HEK293 (cell line): ENCODE data around the gene TMEM270.
A peak's percentile ranks its signal among the peaks of the same experiment; 100 is the strongest.

Source experiments
- CTCF ChIA-PET: fragments of 350-600 bp; formaldehyde crosslinking; extraction: SDS; loops from one replicate; lab custom pipeline; 2021; ENCODE audit warnings: antibody characterized with exemption; lab: Yijun Ruan, JAX
- POLR2A ChIA-PET: fragments of 300-600 bp; formaldehyde crosslinking; extraction: SDS; loops from one replicate; lab custom pipeline; 2020; ENCODE audit warnings: antibody characterized with exemption, inconsistent platforms; lab: Yijun Ruan, JAX
- H3K27ac ChIP-seq: fragments of 200-500 bp; sonication (Bioruptor generic); 2 replicates; pipeline ENCODE4 v1.5.1; 2014; ENCODE audit warnings: low read depth, low read length, control low read depth, inconsistent platforms; ENCODE audit errors: extremely low read depth
- H3K36me3 ChIP-seq, 2 experiments: fragments of 200-500 bp in 1 of 2; sonication (Bioruptor generic) in 1 of 2; 1 replicate in 1 of 2; 2 replicates in 1 of 2; pipeline ENCODE4 v1.5.1; 2014 to 2017; ENCODE audit warnings: inconsistent platforms in 2 of 2, low read length in 2 of 2; ENCODE audit not compliant: control insufficient read depth in 2 of 2, insufficient read depth in 1 of 2
- H3K4me1 ChIP-seq: fragments of 200-500 bp; sonication (Bioruptor generic); 2 replicates; pipeline ENCODE4 v1.5.1; 2014; ENCODE audit warnings: mild to moderate bottlenecking, low read length, inconsistent platforms; ENCODE audit not compliant: control insufficient read depth, insufficient read depth
- H3K4me3 ChIP-seq: 2 replicates; pipeline ENCODE4 v1.5.1; 2011; ENCODE audit warnings: low read depth, mild to moderate bottlenecking, control low read depth, low read length, moderate library complexity
- H3K9me3 ChIP-seq: fragments of 200-500 bp; sonication (Bioruptor generic); 2 replicates; pipeline ENCODE4 v1.5.1; 2014; ENCODE audit warnings: low read depth, low read length, inconsistent platforms; ENCODE audit not compliant: control insufficient read depth, insufficient read depth
- GFI1B ChIP-seq: fragments of 450-650 bp; formaldehyde crosslinking; IDR thresholded peaks from 2 replicates; pipeline ENCODE4 v1.5.1; 2016; ENCODE audit warnings: missing biosample characterization, missing genetic modification characterization
- GLI2 ChIP-seq: fragments of 450-650 bp; formaldehyde crosslinking; IDR thresholded peaks from 2 replicates; pipeline ENCODE4; 2017; ENCODE audit warnings: missing biosample characterization, missing genetic modification characterization, low read depth, borderline replicate concordance
- GLIS1 ChIP-seq: fragments of 450-650 bp; formaldehyde crosslinking; IDR thresholded peaks from 2 replicates; pipeline ENCODE4 v1.5.1; 2016; ENCODE audit warnings: missing biosample characterization, missing genetic modification characterization
- HIC1 ChIP-seq: fragments of 450-650 bp; formaldehyde crosslinking; IDR thresholded peaks from 2 replicates; pipeline ENCODE4 v1.5.1; 2016; ENCODE audit warnings: missing biosample characterization, missing genetic modification characterization
- HOXA7 ChIP-seq: sonication (generic); formaldehyde crosslinking; IDR thresholded peaks from 2 replicates; pipeline ENCODE4 v1.8.1; 2022; ENCODE audit warnings: missing genetic modification reagents, borderline replicate concordance
- HOXC10 ChIP-seq: sonication (generic); formaldehyde crosslinking; IDR thresholded peaks from 2 replicates; pipeline ENCODE4 v1.8.1; 2023; ENCODE audit warnings: mild to moderate bottlenecking, missing genetic modification reagents
- KLF9 ChIP-seq: fragments of 450-650 bp; formaldehyde crosslinking; IDR thresholded peaks from 2 replicates; pipeline ENCODE4 v1.5.1; 2016; ENCODE audit warnings: missing biosample characterization, missing genetic modification characterization, low read depth
- MZF1 ChIP-seq: fragments of 450-650 bp; formaldehyde crosslinking; IDR thresholded peaks from 2 replicates; pipeline ENCODE4 v1.5.1; 2017; ENCODE audit warnings: missing biosample characterization, missing genetic modification characterization, borderline replicate concordance
- OVOL3 ChIP-seq: fragments of 450-650 bp; formaldehyde crosslinking; IDR thresholded peaks from 2 replicates; pipeline ENCODE4 v1.5.1; 2016; ENCODE audit warnings: missing biosample characterization, missing genetic modification characterization
- PRDM1 ChIP-seq: fragments of 450-650 bp; formaldehyde crosslinking; IDR thresholded peaks from 2 replicates; pipeline ENCODE4; 2016; ENCODE audit warnings: missing biosample characterization, missing genetic modification characterization
- PRDM4 ChIP-seq: fragments of 450-650 bp; formaldehyde crosslinking; IDR thresholded peaks from 2 replicates; pipeline ENCODE4 v1.5.1; 2017; ENCODE audit warnings: missing biosample characterization, missing genetic modification characterization
- SP3 ChIP-seq: fragments of 450-650 bp; formaldehyde crosslinking; IDR thresholded peaks from 2 replicates; pipeline ENCODE4 v1.5.1; 2016; ENCODE audit warnings: missing biosample characterization, missing genetic modification characterization
- WT1 ChIP-seq: fragments of 450-650 bp; formaldehyde crosslinking; IDR thresholded peaks from 2 replicates; pipeline ENCODE4 v1.5.1; 2016; ENCODE audit warnings: missing biosample characterization, missing genetic modification characterization
- ZBTB1 ChIP-seq: fragments of 450-650 bp; formaldehyde crosslinking; IDR thresholded peaks from 2 replicates; pipeline ENCODE4 v1.5.1; 2016; ENCODE audit warnings: missing biosample characterization, missing genetic modification characterization
- ZIC2 ChIP-seq: fragments of 450-650 bp; formaldehyde crosslinking; IDR thresholded peaks from 2 replicates; pipeline ENCODE4 v1.5.1; 2016; ENCODE audit warnings: missing biosample characterization, missing genetic modification characterization
- ZNF140 ChIP-seq: fragments of 450-650 bp; formaldehyde crosslinking; IDR thresholded peaks from 2 replicates; pipeline ENCODE4 v1.5.1; 2016; ENCODE audit warnings: missing biosample characterization, missing genetic modification characterization
- ZNF2 ChIP-seq: fragments of 450-650 bp; formaldehyde crosslinking; IDR thresholded peaks from 2 replicates; pipeline ENCODE4 v1.5.1; 2016; ENCODE audit warnings: missing biosample characterization, missing genetic modification characterization
- ZNF26 ChIP-seq: fragments of 450-650 bp; formaldehyde crosslinking; IDR thresholded peaks from 2 replicates; pipeline ENCODE4 v1.5.1; 2016; ENCODE audit warnings: missing biosample characterization, missing genetic modification characterization
- ZNF266 ChIP-seq: fragments of 450-650 bp; formaldehyde crosslinking; IDR thresholded peaks from 2 replicates; pipeline ENCODE4 v1.5.1; 2016; ENCODE audit warnings: missing biosample characterization, missing genetic modification characterization, low read depth
- ZNF488 ChIP-seq: fragments of 450-650 bp; formaldehyde crosslinking; IDR thresholded peaks from 2 replicates; pipeline ENCODE4 v1.5.1; 2016; ENCODE audit warnings: missing biosample characterization, missing genetic modification characterization
- ZNF514 ChIP-seq: fragments of 450-650 bp; formaldehyde crosslinking; IDR thresholded peaks from 2 replicates; pipeline ENCODE4 v1.5.1; 2016; ENCODE audit warnings: missing biosample characterization, missing genetic modification characterization
- ZNF560 ChIP-seq: fragments of 450-650 bp; formaldehyde crosslinking; IDR thresholded peaks from 2 replicates; pipeline ENCODE4 v1.5.1; 2017; ENCODE audit warnings: missing biosample characterization, missing genetic modification characterization, borderline replicate concordance
- ZNF610 ChIP-seq: fragments of 450-650 bp; formaldehyde crosslinking; IDR thresholded peaks from 2 replicates; pipeline ENCODE4 v1.5.1; 2016; ENCODE audit warnings: missing biosample characterization, missing genetic modification characterization, borderline replicate concordance
- ZNF624 ChIP-seq: fragments of 450-650 bp; formaldehyde crosslinking; IDR thresholded peaks from 2 replicates; pipeline ENCODE4 v1.5.1; 2017; ENCODE audit warnings: missing biosample characterization, missing genetic modification characterization
- ZNF629 ChIP-seq: fragments of 450-650 bp; formaldehyde crosslinking; IDR thresholded peaks from 2 replicates; pipeline ENCODE4 v1.5.1; 2017; ENCODE audit warnings: missing biosample characterization, missing genetic modification characterization
- ZNF639 ChIP-seq: fragments of 450-650 bp; formaldehyde crosslinking; IDR thresholded peaks from 2 replicates; pipeline ENCODE4 v1.5.1; 2016; ENCODE audit warnings: missing biosample characterization, missing genetic modification characterization
- ZNF660 ChIP-seq: fragments of 450-650 bp; IDR thresholded peaks from 2 replicates; pipeline ENCODE4 v1.5.1; 2018; ENCODE audit warnings: missing biosample characterization, mild to moderate bottlenecking, missing genetic modification characterization
- ZNF701 ChIP-seq: fragments of 450-650 bp; formaldehyde crosslinking; IDR thresholded peaks from 2 replicates; pipeline ENCODE4 v1.5.1; 2016; ENCODE audit warnings: missing biosample characterization, missing genetic modification characterization
- ZSCAN23 ChIP-seq: fragments of 450-650 bp; formaldehyde crosslinking; IDR thresholded peaks from 2 replicates; pipeline ENCODE4 v1.5.1; 2016; ENCODE audit warnings: missing biosample characterization, missing genetic modification characterization
- ZSCAN5A ChIP-seq: fragments of 450-650 bp; formaldehyde crosslinking; IDR thresholded peaks from 2 replicates; pipeline ENCODE4 v1.5.1; 2016; ENCODE audit warnings: missing biosample characterization, missing genetic modification characterization

The TMEM270 gene

GRCh38 chr7:73850781-73851207, 10.2 kb upstream of the TMEM270 start:
- no peaks in the 10 kb centered on the region for H3K9me3 ChIP-seq
- POLR2A ChIA-PET: interaction anchor here (0.7 to 2.4 kb wide), 8 partner anchors 8 to 112 kb away, joined by 3 to 16 read pairs (median 4); partner anchors contain the start of genes ABHD11 and METTL27
- no peaks in the 10 kb centered on the region for H3K36me3 ChIP-seq
- CTCF ChIA-PET: interaction anchor here (0.6 to 1.1 kb wide), 5 partner anchors 8 to 116 kb away, joined by 3 to 5 read pairs (median 3); partner anchors contain the start of gene METTL27
- peaks cover 9% of the 10 kb centered on the region for H3K4me1 ChIP-seq
- H3K27ac ChIP-seq: peak overlapping the region; percentile 24; the same call in 1 of the 2 replicates
- H3K4me3 ChIP-seq: no peak overlapping the region
- no peak for TF ChIP-seq ZNF560 (tag by site-specific recombination)
- TF ChIP-seq SP3 (tag by site-specific recombination): no peak
- no peak for TF ChIP-seq ZSCAN23
- TF ChIP-seq PRDM1 (tag by site-specific recombination): peak; percentile 35; the same call in 1 of the 2 replicates
- TF ChIP-seq GFI1B: no peak
- TF ChIP-seq ZNF266 (tag by site-specific recombination): no peak
- no peak for TF ChIP-seq ZNF2 (tag by site-specific recombination)
- no peak for TF ChIP-seq OVOL3 (tag by site-specific recombination)
- no peak for TF ChIP-seq ZNF488 (tag by site-specific recombination)
- TF ChIP-seq ZNF660 (tag by site-specific recombination): no peak
- TF ChIP-seq ZIC2 (tag by site-specific recombination): peak; percentile 64
- no peak for TF ChIP-seq PRDM4 (tag by site-specific recombination)
- peak; percentile 39; the same call in 1 of the 2 replicates for TF ChIP-seq ZNF639 (tag by site-specific recombination)
- TF ChIP-seq HOXA7: no peak
- 0 out of 2 replicates have a peak, but pooled peaks have one; percentile 29 for TF ChIP-seq HIC1 (tag by site-specific recombination)
- TF ChIP-seq ZNF26 (tag by site-specific recombination): no peak
- TF ChIP-seq ZNF514: no peak
- no peak for TF ChIP-seq ZNF701 (tag by site-specific recombination)
- TF ChIP-seq ZSCAN5A (tag by site-specific recombination): no peak
- TF ChIP-seq WT1: peak; percentile 30; the same call in 1 of the 2 replicates
- TF ChIP-seq ZNF629 (tag by site-specific recombination): 0 out of 2 replicates have a peak, but pooled peaks have one; percentile 10
- peak; percentile 96 for TF ChIP-seq MZF1
- no peak for TF ChIP-seq ZBTB1 (tag by site-specific recombination)
- TF ChIP-seq ZNF140 (tag by site-specific recombination): no peak
- peak; percentile 18; the same call in 1 of the 2 replicates for TF ChIP-seq KLF9 (tag by site-specific recombination)
- no peak for TF ChIP-seq HOXC10
- no peak for TF ChIP-seq ZNF610
- TF ChIP-seq ZNF624 (tag by site-specific recombination): no peak
- TF ChIP-seq GLI2 (tag by site-specific recombination): no peak
- TF ChIP-seq GLIS1 (tag by site-specific recombination): peak; percentile 89
